Tibial nerve (tissue), 4 donors: ENCODE data around the gene SMPX. TPM values are rescaled to one million over a fixed set of nuclear protein-coding genes. Genes with fewer than 3 reads are reported as not detected.

Experiments used
- DNase-seq, 2 donors: peaks; one replicate each; pipeline ENCODE4 v3.0.0-alpha.2; 2019; ENCODE audit warnings: low spot score in 2 of 2
- H3K27ac ChIP-seq, 4 donors: fragments of 200-600 bp; sonication (generic) in 3 of 4; one replicate each; pipeline ENCODE4 v1.5.1; 2017 to 2019; ENCODE audit warnings: mild to moderate bottlenecking in 1 of 4
- H3K27me3 ChIP-seq, 2 donors: fragments of 200-600 bp; sonication (generic) in 1 of 2; one replicate each; pipeline versions ENCODE4 v1.5.1 to v1.6.0; 2017 to 2019
- H3K36me3 ChIP-seq, 3 donors: fragments of 200-600 bp; sonication (generic); one replicate each; pipeline ENCODE4 v1.5.1; 2018 to 2019
- H3K4me1 ChIP-seq, 4 donors: fragments of 200-600 bp; sonication (generic) in 3 of 4; one replicate each; pipeline ENCODE4 v1.5.1; 2017 to 2019
- H3K4me3 ChIP-seq, 4 donors: fragments of 200-600 bp; sonication (generic) in 3 of 4; one replicate each; pipeline ENCODE4 v1.5.1; 2017 to 2019; ENCODE audit warnings: mild to moderate bottlenecking in 1 of 4, moderate library complexity in 1 of 4
- H3K9me3 ChIP-seq, 4 donors: fragments of 200-600 bp; sonication (generic) in 3 of 4; one replicate each; pipeline ENCODE4 v1.5.1; 2017 to 2019
- CTCF ChIP-seq, 5 experiments: fragments of 200-600 bp in 3 of 5; fragments of 450-650 bp in 2 of 5; sonication (generic) in 3 of 5; IDR thresholded peaks; one replicate each; pipeline ENCODE4 v1.5.1; 2016 to 2019; ENCODE audit warnings: antibody characterized with exemption in 5 of 5, mild to moderate bottlenecking in 3 of 5, moderate library complexity in 2 of 5
- EP300 ChIP-seq, 2 donors: sonication (generic); formaldehyde crosslinking; IDR thresholded peaks; one replicate each; pipeline ENCODE4 v1.6.1; 2017; ENCODE audit warnings: antibody characterized with exemption in 2 of 2, mild to moderate bottlenecking in 1 of 2
- POLR2A ChIP-seq, 2 donors: fragments of 450-650 bp; IDR thresholded peaks; one replicate each; pipeline ENCODE4 v1.6.1; 2017; ENCODE audit warnings: antibody characterized with exemption in 2 of 2, mild to moderate bottlenecking in 2 of 2, moderate library complexity in 2 of 2
- WGBS, 2 donors: methylation state at CpG; one replicate each; pipeline ENCODE4 v1.1.5; 2018; 5-methylcytosine and 5-hydroxymethylcytosine counted together
- total RNA-seq, 4 donors: library from RNA; depleted of rRNA; stranded (reverse); fragments of >200 nt; gene quantifications; one replicate each; pipeline ENCODE4 v1.1.0, GENCODE V29; 2016

The SMPX gene
- total RNA-seq, 4 donors from 2014 or later: not detected

- Histone ChIP-seq H3K27me3 (peaks cover 0 to 21% of the 10 kb centered on the region in 2 donors), H3K4me1 (no peaks in the 10 kb centered on the region), H3K27ac (no peak overlapping the region), H3K36me3 (no peaks in the 10 kb centered on the region), H3K9me3 (peaks cover 0 to 4% (median 0%) of the 10 kb centered on the region in 4 donors), H3K4me3 (no peak overlapping the region)
- 67 to 69% methylated on average over 19 to 50 of the region's 61 CpGs for WGBS, 2 donors
- TF ChIP-seq CTCF (IDR thresholded peaks at IDR 0.05) (no peak), EP300 (IDR thresholded peaks at IDR 0.05) (no peak), POLR2A (IDR thresholded peaks at IDR 0.05) (no peak)
- DNase-seq: no peak
Measured at GRCh38 chrX:21656587-21657317, 101.2 kb downstream of the SMPX start.

Other genes starting within 250 kb of the SMPX start
- under 1 TPM in 1 of 4 donors, not detected in 3; 0.30 TPM for gene KLHL34, start 99.8 kb downstream of the SMPX start, total RNA-seq
- 10 to 100 TPM in 3 of 4 donors, 1 to 10 TPM in 1; 9.0 to 16.2 (median 12.4) TPM for gene MBTPS2, start 81.5 kb upstream of the SMPX start, total RNA-seq
- gene YY2, start 97.9 kb upstream of the SMPX start, total RNA-seq: 1 to 10 TPM; 2.4 to 6.9 (median 3.6) TPM
- gene SMS, start 182.6 kb upstream of the SMPX start, total RNA-seq: 10 to 100 TPM; 19.9 to 36.7 (median 24.7) TPM